HG03066 (cell line): ENCODE data around the gene SUPT4H1.

Experiments used
- ATAC-seq: cut with Tn5 transposase; IDR thresholded peaks from one replicate; pipeline ENCODE4 v1.9.1; 2021; ENCODE audit warnings: low read depth; ENCODE audit not compliant: unreplicated experiment

SUPT4H1 gene

DNA sequence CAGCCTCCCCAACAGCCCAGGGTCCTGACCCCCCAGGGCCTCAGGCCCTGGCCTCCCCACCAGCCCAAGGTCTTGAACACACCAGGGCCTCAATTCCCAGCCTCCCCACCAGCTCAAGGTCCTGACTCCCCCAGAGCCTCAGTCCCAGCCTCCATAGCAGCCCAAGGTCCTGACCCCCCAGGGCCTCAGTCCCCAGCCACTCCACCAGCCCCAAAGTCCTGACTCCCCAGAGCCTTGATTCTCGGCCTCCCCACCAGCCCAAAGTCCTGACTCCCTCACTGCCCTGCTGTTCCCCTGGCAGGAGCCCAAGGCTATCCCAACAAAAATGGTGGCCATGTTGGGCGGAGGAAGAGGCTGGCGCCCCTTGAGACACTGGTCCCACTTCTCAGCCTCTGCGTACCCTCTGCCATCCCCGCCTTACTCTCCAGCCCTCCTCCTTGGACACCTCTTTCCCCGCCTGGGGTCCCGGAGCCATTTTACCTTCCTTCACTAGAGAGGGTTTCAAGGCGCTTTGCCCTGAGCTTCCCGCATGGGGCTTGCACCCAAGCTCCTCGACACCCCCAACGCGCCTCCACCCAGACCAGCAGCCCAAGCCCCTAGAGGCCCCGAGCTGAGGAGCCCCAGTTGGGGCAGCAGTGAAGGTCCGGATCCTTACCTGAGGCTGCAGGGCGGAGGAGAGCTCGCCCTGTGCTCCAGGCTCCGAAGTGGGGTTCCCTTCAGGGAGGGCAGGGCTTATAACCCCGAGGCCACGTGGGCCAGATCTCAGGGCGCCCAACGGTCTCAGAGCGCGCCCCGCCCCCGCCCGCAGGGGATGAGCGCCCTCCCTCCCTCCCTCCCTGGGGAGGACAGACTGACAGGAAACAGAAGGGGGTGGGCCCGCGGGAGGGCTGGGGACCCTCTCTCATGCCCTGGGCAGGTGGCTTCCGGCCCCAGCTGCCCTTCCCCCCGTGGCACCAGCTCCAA is 19.9 kb downstream of the SUPT4H1 start:
- ATAC-seq: no peak

DNA sequence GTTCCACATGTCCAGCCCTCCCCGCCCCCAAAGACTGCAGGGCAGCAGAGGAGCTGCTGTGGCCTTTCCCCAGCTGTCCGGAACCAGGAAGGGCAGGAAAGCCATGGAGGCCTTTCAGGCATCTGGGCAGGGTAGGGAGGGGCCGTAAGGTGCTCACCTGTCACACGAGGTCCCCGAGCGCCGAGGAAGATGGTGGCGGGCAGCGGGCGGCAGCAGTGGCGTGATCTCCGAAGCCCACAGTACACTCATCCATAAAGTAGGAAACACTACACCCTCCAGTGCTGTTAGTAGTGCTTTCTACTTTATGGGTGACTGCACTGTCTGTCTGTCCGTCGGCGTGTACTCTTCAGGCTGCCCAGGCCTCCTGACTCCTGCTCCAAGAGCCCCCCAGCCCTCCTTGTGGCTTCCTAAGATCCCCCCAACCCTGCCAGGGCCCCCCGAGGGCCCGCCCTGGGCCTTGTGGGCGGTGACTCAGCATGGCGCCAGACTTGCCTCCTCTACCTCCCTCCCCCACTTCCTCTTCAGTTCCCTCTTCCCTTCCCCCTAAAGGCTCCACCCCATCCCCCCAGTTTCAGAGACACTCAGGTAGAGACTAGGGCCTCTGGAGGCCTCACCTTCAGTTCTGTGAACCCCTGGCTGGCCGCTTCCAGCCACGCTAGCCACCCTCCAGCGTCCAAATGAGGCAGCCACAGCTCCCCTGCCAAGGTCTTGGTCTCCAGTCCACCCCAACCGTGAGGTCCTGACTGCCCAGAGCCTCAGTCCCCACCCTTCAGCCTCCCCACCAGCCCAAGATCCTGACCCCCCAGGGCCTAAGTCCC is 20.8 kb downstream of the SUPT4H1 start:
- ATAC-seq: no peak

DNA sequence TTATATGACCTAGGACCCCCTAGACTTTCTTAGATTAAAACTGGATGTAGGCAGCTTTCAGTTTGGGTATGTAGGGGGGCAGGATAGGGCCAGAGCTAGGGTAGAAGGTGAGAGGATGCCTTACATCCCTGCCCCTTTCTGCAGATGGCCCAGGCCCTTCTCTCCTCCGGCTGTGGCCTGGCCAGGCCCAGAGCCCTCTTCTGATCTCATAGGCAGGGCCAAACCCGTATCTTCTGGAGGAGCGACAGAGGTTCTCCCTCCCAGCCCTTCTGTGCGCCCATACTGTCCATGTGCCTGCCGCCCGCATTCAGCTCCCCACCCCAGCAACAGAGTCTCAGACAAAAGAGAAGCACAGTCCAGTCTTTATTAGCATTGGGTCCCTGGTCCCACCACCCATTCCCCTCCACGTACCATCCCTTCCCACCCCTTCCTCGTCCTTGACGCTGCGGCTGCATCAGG is 21.4 kb downstream of the SUPT4H1 start:
- ATAC-seq: no peak

DNA sequence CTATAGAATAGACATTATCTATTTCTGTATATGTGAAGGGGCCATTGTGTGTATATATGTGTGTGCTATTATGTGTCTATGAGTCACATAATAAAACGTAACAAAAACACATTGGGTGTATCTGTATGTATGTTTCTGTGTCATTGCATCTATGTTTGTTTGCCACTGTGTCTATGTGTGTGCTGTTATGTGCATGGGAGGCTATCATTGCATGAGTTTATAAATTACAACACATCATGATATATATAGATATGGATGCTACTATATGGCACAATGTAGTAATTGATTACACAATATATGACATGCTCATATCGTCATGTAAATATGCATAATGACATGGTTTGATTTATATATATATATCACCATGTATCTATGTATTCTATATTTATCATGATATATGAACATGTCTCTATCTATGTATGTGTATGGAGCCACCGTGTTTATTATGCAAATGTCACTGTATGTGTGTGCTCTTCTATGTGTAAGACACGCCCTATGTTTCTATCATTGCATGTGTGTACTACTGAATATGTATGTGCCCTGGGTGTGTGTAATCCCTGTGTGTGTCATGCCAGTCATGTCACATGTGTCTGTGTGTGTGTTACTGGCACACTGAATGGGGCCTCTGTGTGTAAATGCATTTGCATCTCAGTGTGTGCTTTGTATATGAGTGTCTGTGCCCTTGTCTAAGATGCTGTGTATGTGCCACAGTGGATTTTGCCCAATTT is 22.0 kb downstream of the SUPT4H1 start:
- ATAC-seq: peak; percentile 2

DNA sequence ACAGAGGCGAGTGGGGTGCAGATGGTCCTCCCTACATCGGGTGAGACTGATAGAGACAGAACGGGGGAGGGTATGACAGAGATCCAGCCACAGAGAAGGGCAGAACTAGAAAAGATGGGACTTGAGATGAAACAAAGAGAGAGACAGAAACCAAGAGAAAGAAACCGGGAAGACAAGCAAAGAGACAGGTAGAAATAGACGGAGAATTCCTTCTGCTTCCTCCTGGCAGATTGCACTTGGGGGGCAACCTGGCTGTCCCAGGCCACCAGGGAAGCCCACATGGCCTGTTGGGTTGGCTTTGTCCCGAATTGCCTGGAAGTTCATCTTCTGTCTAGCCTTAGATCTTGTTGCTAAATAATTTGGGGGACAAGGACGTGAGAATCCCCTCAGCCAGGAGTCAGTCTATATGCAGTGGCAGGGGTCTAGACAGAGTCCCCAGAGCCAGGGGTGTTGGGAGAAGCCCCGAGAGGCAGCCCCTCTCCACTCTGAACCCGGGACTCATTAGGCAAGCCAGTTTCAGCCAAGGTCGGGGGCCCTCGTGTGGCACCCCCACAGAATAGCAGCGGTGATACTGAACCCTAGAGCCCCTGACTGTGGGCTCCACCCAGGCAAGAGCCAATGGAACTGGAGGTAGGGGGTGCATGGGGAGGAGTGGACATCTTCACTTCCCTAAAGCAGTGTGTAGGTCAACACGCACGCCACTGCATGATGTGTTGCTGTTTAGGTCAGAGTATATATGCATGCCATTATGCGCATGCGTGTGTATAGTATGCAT is 22.8 kb downstream of the SUPT4H1 start:
- peak; percentile 41 for ATAC-seq

DNA sequence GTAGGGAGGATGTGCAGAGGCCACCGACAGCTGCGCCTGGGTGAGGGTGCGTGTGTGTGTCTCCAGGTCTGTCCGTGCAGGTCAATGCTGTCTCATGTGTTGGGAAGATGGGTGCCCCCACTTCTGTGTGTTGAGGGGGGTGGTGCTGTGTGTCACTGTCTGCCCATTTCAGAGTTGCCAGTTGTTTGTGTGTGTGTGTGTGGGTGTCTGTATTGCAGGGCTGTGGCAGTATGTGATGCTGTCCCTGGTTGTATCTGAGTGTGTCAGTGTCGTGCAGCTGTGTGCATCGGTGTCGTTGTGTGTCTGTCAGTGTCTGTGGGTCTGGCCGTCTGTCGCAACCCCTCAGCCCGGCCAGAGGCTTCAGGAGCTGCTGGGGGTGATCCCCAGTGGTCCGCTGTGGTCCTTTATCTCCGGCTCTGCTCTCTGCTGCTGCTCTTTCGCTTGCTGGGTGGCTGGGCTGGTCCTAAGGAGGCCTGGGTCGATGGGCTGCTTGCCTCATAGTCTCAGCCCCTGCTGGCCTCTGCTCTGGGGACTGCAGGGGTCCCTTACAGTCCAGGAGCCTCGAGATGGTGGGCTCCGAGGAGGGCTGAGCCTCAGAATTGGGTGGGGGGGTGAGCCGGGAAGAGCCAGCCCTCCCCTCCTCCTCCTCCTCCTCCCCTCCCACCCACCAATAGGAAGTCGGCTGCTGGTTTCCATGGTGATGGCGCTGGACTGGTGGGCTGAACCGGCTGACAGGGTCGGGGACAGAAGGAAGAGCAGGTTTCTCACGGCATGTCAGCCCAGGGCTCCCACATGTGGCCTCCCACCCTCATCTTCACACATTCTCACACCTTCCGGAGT is 23.6 kb downstream of the SUPT4H1 start, which contains the start of gene TSPOAP1:
Gene TSPOAP1 (minus strand): TSS at position 601 of the 840 bp plus-strand sequence. CDS start 875 bp downstream, outside the sequence.
- ATAC-seq: no peak

DNA sequence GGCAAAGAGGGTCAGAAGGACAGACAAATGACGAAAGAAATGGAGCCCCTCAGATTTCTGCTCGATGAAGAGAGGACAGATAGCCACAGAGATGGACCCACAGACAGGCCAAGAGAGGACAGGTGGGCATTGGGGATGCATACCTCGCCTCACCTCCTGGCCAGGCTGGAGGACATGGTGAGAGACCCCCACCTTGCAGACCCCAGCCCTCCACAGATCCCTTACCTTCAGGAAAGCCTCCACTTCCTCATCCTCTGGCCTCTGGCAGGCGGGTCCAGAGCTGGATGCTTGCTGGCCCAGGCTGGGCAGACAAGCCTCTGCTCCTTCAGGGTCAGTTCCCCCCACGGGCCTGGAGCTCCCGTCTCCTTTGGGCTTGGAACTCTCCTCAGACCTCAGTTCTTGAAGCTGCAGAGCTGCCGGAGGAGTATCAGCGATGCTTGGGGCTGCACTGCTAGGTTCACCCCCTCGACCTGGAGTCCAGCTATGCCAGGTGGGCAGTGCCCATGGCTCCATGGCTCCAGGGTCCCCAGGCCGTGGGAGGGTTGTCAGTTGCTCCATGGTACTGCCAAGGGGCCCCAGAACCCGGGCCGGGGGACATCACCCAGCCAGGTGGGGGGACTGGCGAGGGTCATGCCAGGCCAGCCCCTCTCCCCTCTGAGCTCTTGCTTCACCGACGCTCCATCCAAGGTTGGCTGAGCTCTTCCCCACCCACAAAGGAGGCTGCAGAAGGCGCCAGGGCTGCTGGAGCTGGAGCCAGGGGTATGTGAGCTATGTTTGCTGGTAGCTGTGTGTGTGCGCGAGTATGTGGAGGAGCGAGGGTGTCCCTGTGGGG is 24.4 kb downstream of the SUPT4H1 start:
- ATAC-seq: no peak

DNA sequence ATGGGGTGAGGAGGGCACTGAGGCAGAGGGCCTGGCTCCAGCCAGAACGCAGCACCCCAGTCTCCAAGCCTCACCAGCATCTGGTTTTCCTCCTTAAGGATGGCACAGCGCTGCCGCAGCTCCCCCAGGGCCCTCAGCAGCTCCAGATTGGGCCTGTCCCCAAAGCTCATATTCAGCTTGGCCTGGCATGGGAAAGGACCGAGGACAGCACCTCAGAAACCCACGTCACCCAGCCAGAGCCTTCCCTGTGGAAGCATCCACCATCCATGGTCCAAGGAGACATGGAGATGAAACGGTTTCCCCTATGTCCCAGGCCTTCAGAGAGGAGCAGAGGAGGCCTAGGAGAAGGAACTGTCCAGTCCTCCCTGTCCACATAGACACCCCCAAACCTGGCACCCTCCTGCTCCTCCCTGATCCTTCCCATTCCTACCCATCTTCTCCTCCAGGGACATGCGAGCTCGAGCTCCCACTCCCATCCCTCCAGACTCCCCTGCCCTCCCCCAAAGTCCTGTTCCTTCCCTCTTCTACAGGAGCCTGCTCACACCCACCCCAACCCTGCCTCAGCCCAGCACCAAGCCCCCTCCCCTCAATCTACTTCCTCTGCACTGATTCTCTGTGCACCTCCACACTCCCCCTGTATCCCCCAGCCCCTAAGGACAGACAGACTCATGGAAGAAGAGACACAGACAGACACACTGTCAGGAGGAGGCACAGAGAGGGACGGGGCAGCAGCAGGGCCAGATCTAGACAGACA is 25.2 kb downstream of the SUPT4H1 start:
- no peak for ATAC-seq

DNA sequence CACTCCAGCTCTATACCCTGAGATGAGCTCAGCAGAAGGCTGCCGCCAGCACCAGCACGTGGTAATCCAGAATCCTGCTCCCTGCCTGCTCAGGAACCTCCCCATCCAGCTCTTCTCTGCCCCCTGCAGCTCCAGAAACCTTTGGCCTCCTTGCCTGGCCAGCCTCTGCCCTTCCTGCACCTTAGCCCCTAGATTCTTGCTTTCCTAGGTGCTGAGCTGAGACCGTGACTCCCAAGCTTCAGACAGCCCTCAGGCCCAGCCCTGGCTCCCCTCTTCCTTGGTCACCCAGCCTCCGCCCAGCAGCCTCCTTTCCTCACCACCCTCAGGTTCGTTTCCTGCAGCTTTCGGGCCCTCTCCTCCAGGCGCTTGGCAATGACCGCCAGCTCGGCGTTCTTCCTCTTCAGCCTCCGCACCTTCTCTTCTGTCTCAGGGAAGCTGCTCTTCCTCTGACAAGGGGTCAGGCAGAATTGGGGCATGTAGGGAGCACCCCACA is 26.0 kb downstream of the SUPT4H1 start:
- ATAC-seq: no peak

DNA sequence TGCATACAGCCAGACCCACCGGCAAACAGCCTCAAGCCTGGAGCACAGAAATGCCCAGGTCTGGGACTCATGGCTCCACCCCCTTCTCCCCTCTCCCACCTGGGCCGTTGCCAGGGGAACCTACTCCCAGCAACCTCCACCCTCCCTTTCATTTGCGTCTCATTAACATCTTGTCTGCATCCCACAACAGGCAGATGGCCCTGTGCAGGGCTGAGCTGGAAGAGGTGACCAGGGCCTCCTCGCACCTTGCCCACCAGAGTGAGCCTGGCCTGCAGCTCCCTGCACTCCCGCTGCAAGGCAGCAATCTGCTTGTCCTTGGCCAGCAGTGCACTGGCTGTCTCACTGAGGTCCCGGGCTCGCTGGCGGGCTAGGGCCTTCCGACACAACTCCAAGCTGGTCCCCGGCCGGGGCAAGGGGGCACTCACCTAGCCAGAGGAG is 26.7 kb downstream of the SUPT4H1 start:
- ATAC-seq: no peak

DNA sequence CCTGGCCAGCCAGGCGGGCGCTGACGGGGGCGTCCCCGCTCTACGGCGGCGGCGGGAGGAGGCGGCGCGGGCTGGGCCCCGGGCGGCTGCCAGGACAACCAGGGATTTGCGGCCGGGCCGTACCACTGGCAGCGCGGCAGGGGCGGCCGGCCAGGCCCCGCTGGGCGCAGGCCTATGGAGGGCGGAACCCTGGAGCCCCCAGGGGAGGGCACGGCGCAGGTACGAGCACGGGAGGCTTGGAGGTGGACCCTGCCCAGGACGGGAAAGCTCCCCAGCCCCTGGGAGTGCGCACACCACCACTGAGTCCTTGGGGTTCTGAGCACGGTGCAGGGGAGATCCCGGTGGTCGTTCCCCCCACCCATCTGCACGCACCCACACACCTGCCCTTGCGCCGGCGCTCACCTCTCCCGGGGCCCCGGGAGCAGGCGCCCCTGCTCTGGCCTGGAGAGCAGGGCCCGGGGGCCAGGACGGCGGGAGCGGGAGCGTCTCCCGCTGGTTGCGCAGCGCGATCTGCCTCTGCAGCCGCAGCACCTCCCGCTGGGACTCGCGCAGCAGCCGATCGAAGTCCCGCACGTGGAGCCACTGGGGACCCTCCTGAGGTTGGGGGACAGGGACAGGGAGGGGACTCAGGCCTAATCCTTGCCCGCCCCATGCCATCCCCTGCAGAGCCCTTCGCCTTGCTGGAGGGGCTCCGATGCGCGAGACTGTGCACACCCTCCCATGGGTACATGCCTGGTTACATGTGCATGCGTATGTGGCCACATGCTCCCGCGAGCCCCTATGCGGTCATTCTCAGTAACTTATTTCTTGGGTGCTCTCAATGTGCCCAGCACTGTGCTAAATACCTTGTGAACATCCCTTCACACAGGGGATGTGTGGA is 27.4 kb downstream of the SUPT4H1 start:
- ATAC-seq: no peak

DNA sequence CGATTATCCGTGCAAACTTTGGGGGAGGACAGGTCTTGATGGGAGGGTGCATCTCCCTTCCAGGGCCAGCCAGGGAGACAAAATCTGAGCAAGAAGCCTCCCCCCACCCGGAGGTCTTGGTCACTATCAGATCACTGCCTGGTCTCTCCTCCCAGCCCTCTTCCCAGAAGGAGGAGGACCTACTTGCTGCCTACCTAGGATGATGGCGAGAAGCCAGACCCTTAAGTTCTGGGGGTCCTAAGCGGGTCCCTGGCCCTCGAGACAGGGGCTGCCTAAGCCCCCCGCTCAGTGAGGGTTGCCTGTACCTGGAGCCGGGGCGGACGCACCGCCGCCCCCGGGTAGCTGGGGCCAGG is 28.0 kb downstream of the SUPT4H1 start:
- ATAC-seq: no peak

DNA sequence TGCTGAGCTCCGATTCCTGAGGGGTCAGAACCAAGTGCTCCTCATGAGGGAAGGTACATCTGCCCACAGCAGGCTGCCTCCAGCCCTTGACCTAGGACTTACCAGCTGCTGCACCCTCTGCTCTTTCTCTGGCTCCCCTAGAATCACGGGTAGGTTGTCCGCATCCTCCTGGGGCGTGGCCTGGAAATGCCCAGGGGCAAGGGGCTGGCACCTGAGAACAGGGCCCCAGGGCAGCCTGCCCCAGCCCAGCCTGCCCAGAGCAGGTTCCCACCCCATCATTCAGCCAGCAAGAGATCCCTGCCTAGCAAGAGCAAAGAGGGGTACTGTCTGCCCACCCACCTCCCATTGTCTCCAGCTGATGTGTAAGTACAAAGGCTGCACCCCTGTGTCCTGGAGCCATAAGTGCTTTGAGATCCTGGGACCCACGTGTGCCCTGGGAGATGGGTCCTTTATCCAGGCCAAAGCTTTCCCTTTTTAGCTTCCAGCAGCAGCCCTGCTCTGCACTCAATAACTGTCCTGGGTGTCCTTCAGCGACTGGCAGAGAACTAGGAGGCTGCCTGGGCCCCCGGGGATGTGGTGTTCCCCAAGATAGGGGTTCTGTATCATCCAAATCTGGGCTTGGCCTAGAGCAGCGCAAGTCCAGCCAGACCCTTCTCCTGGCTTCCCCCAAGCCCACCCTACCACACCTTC is 28.5 kb downstream of the SUPT4H1 start:
- ATAC-seq: no peak

DNA sequence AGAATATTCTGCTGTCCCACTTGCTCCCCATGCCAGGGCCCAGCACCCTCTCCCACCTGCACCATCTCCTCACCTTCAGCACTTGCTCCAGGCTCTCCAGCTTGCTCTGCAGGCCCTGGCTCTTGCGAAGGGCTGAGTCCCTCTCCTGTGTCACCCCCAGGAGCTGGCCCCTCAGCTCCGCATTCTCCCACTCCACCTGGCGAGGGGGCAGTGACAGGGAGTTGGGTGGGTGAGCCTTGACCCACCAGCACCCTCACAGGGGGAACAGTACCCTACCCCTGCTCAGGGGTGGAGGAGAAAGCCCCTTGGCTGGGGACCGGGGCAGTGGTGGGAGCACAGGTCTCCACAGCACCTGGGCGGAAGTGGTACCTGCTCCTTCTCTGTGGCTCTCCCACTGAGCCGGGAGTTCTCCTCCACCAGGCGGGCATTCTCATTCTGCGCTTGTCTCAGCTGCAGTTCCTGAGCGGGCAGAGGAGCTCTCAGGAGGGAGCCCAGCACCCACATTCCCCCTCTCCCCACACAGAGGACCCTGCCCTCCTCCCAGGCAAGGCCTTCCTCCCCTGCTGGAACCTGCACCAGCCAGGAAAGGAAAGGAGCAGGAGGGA is 29.3 kb downstream of the SUPT4H1 start:
- no peak for ATAC-seq
